ENCODE measurements around the gene CMTR1.

GRCh38 chr6:37504024-37504423, 71.0 kb downstream of the CMTR1 start:
- TF ChIP-seq CTCF (IDR thresholded peaks at IDR 0.05) (no peak), POLR2A (IDR thresholded peaks at IDR 0.05) (no peak)

All from breast epithelium (tissue), 3 donors.